Prostate gland (tissue), 2 donors: ENCODE results near the gene PEX11G. TPM values are rescaled to one million over a fixed set of nuclear protein-coding genes. Genes with fewer than 3 reads are reported as not detected.

Source experiments
- DNase-seq: peaks from one replicate; pipeline ENCODE4 v3.0.0-alpha.2; 2019; ENCODE audit warnings: low spot score
- H3K27ac ChIP-seq, 2 donors: fragments of 200-600 bp; sonication (generic); 2 replicates each; pipeline ENCODE4 v1.5.1; 2017 to 2019
- H3K27me3 ChIP-seq: fragments of 200-600 bp; sonication (generic); replicated peaks from 2 replicates; pipeline ENCODE4 v1.5.1; 2019; ENCODE audit not compliant: insufficient read depth
- H3K36me3 ChIP-seq, 2 donors: fragments of 200-600 bp; sonication (generic); 1 replicate in 1 of 2; 2 replicates in 1 of 2; pipeline versions ENCODE4 v1.5.1 to v1.8.1; 2017 to 2019
- H3K4me1 ChIP-seq: fragments of 200-600 bp; sonication (generic); replicated peaks from 2 replicates; pipeline ENCODE4 v1.5.1; 2019
- H3K4me3 ChIP-seq, 2 donors: fragments of 200-600 bp; sonication (generic); 2 replicates each; pipeline ENCODE4 v1.5.1; 2017 to 2019
- H3K9me3 ChIP-seq: fragments of 200-600 bp; sonication (generic); 2 replicates; pipeline ENCODE4 v1.5.1; 2017
- CTCF ChIP-seq, 4 experiments: fragments of 200-600 bp in 2 of 4; fragments of 450-650 bp in 2 of 4; sonication (generic) in 2 of 4; IDR thresholded peaks; 1 replicate in 3 of 4; 2 replicates in 1 of 4; pipeline ENCODE4 v1.5.1; 2016 to 2019; ENCODE audit warnings: antibody characterized with exemption in 4 of 4, mild to moderate bottlenecking in 2 of 4, moderate library complexity in 2 of 4
- POLR2A ChIP-seq: fragments of 450-650 bp; IDR thresholded peaks from one replicate; pipeline ENCODE4 v1.6.1; 2016; ENCODE audit warnings: antibody characterized with exemption, mild to moderate bottlenecking
- POLR2AphosphoS5 ChIP-seq: sonication (generic); formaldehyde crosslinking; IDR thresholded peaks from one replicate; pipeline ENCODE4 v1.6.1; 2017; ENCODE audit warnings: antibody characterized with exemption
- WGBS: methylation state at CpG from one replicate; pipeline ENCODE4 v1.1.5; 2018; 5-methylcytosine and 5-hydroxymethylcytosine counted together
- intact Hi-C: fragments of 100-400 bp; cut with DNase I; formaldehyde crosslinking; loops from one replicate; pipeline ENCODE4 v1.14.2; 2022
- total RNA-seq, 2 donors: library from RNA; depleted of rRNA; stranded (reverse); fragments of >200 nt; gene quantifications; one replicate each; pipeline ENCODE4 v1.1.0, GENCODE V29; 2016

The PEX11G gene
- total RNA-seq, 2 donors from 2014 or later = 13.1 to 17.4 TPM

- TF ChIP-seq CTCF (IDR thresholded peaks at IDR 0.05) = no peak
- TF ChIP-seq POLR2A = no peak
- TF ChIP-seq POLR2AphosphoS5 = no peak
- H3K27ac ChIP-seq = no peak overlapping the region
- DNase-seq = no peak
- no peaks in the 10 kb centered on the region for H3K27me3 ChIP-seq
- no peaks in the 10 kb centered on the region for H3K36me3 ChIP-seq
- H3K4me3 ChIP-seq = no peak overlapping the region
- WGBS = 22% methylated on average over 3 of the region's 3 CpGs
- H3K4me1 ChIP-seq = no peaks in the 10 kb centered on the region
- H3K9me3 ChIP-seq = no peaks in the 10 kb centered on the region
- intact Hi-C loops = no loop called here
Observed at GRCh38 chr19:7509625-7510024, 20.8 kb upstream of the PEX11G start.

- Histone ChIP-seq H3K4me1 (no peaks in the 10 kb centered on the region), H3K27ac (no peak overlapping the region), H3K9me3 (no peaks in the 10 kb centered on the region), H3K4me3 (no peak overlapping the region), H3K36me3 (no peaks in the 10 kb centered on the region), H3K27me3 (no peaks in the 10 kb centered on the region)
- intact Hi-C loops = no loop called here
- WGBS = 39% methylated on average over 11 of the region's 11 CpGs
- no peak for DNase-seq
- no peak for TF ChIP-seq POLR2AphosphoS5
- no peak for TF ChIP-seq POLR2A
- no peak for TF ChIP-seq CTCF (IDR thresholded peaks at IDR 0.05)
Observed at GRCh38 chr19:7507884-7508283, 19.0 kb upstream of the PEX11G start.

- WGBS = 52% methylated on average over 20 of the region's 20 CpGs
- intact Hi-C loops = no loop called here
- no peaks in the 10 kb centered on the region for H3K27me3 ChIP-seq
- H3K9me3 ChIP-seq = no peaks in the 10 kb centered on the region
- DNase-seq = no peak
- no peaks in the 10 kb centered on the region for H3K4me1 ChIP-seq
- H3K36me3 ChIP-seq = no peaks in the 10 kb centered on the region
- no peak for TF ChIP-seq CTCF (IDR thresholded peaks at IDR 0.05)
- TF ChIP-seq POLR2A = no peak
- no peak for TF ChIP-seq POLR2AphosphoS5
- H3K4me3 ChIP-seq = no peak overlapping the region
- no peak overlapping the region for H3K27ac ChIP-seq
Observed at GRCh38 chr19:7506385-7507328, 17.8 kb upstream of the PEX11G start.

GRCh38 chr19:7505682-7506384, 17.0 kb upstream of the PEX11G start:
- H3K27ac ChIP-seq = no peak overlapping the region
- TF ChIP-seq POLR2AphosphoS5 (no peak), CTCF (IDR thresholded peaks at IDR 0.05) (no peak), POLR2A (no peak)
- no peaks in the 10 kb centered on the region for H3K36me3 ChIP-seq
- no peaks in the 10 kb centered on the region for H3K9me3 ChIP-seq
- no peaks in the 10 kb centered on the region for H3K4me1 ChIP-seq
- no peaks in the 10 kb centered on the region for H3K27me3 ChIP-seq
- intact Hi-C loops = no loop called here
- H3K4me3 ChIP-seq = no peak overlapping the region
- no peak for DNase-seq
- WGBS = 2% methylated on average over 27 of the region's 33 CpGs
